Measurements from ENCODE around the gene CPD.

CPD gene

GRCh38 chr17:30495586-30495985 is 116.9 kb downstream of the CPD start:
- no peak for DNase-seq (ENCODE audit: low read depth in 2 of 2, low spot score in 1 of 2)

DNA sequence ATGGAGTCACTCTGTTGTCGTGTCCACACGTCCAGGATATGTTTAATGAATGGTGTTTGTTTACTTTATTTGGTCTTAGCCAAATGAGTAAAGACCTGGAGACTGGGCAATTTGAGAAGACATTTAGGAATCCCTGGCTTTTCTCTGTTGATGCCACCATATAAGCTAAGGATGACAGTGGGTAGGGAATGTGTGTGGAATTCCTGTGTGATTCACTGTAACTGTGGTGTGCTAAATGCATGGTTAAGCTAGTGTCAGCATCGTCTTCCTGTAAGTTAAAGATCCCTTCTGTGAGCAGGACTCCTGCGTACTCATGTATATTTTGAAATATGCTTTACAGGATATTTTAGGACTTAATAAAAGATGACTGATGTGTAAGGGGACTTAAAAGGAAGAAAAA is 124.8 kb downstream of the CPD start:
- no peak for DNase-seq (ENCODE audit: low read depth in 2 of 2, low spot score in 1 of 2)

GRCh38 chr17:30505868-30506417 is 127.2 kb downstream of the CPD start:
- DNase-seq (ENCODE audit: low read depth in 2 of 2, low spot score in 1 of 2) = no peak

- DNase-seq (ENCODE audit: low read depth in 2 of 2, low spot score in 1 of 2) = no peak
These were observed 127.8 kb downstream of the CPD start for GRCh38 chr17:30506481-30506880.

DNA sequence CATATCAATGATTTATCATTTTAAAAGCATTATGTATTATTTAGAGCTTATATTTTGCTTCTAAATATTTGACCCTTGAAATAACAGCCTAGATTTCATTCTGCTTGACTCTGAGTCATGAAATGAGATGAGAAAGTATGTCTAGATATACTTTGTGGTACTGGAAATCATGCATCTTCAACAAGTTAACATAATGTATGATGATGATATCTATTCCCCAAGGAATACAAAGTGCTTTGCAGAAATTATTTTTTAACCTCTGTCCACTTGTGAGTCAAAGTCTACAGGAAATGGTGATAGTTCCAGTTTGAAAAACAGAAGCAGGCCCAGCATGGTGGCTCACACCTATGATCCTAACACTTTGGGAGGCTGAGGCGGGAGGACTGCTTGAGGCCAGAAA is 134.6 kb downstream of the CPD start:
- DNase-seq (ENCODE audit: low read depth in 2 of 2, low spot score in 1 of 2) = no peak

- DNase-seq (ENCODE audit: low read depth in 2 of 2, low spot score in 1 of 2) = no peak
These were observed 136.3 kb downstream of the CPD start for GRCh38 chr17:30514895-30515596.

- DNase-seq (ENCODE audit: low read depth in 2 of 2, low spot score in 1 of 2) = no peak
These were observed 139.1 kb downstream of the CPD start for GRCh38 chr17:30517786-30518185.

DNA sequence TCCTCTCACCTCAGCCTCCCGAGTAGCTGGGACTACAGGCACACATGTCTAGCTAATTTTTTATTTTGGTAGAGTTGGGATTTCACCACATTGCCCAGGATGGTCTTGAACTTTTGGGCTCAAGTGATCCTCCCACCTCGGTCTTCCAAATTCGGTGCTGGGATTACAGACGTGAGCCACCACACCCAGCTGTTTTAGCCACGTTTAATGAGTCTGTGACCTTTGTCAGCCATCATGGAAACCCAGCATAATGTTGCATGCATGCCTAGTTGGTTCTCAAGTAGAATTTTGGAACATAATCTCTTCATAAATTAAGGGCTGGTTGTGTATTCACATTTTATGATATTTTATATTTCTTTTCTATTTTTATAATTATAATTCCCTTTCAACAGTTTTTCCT is 140.4 kb downstream of the CPD start:
- no peak for DNase-seq (ENCODE audit: low read depth in 2 of 2, low spot score in 1 of 2)

Measured in stimulated activated CD8-positive, alpha-beta memory T cell treated with anti-CD3 and anti-CD28 coated beads, Interleukin-4, amount 100 ng/mL, for 1 hour (primary cell).